ENCODE measurements around the gene DAB1.

DAB1 gene

GRCh38 chr1:57142999-57143398 is 280.9 kb downstream of the DAB1 start:
- TF ChIP-seq CTCF (IDR thresholded peaks at IDR 0.05; ENCODE audit: extremely low read depth, insufficient read depth, missing control alignments): no peak
- in situ Hi-C loops (cut with MboI; ENCODE audit: low pct_unique_long_range_greater_than_20kb, low sequenced_read_pairs, unreplicated experiment): no loop called here

GRCh38 chr1:57142169-57142568 is 281.7 kb downstream of the DAB1 start:
- in situ Hi-C loops (cut with MboI; ENCODE audit: low pct_unique_long_range_greater_than_20kb, low sequenced_read_pairs, unreplicated experiment): no loop called here
- no peak for TF ChIP-seq CTCF (IDR thresholded peaks at IDR 0.05; ENCODE audit: extremely low read depth, insufficient read depth, missing control alignments)
- no peak for DNase-seq (ENCODE audit: low spot score)

More at GRCh38 chr1:57142999-57143398, 280.9 kb downstream of the DAB1 start:
- no peak for DNase-seq (ENCODE audit: low spot score)

- DNase-seq (ENCODE audit: low spot score): no peak
- in situ Hi-C loops (cut with MboI; ENCODE audit: low pct_unique_long_range_greater_than_20kb, low sequenced_read_pairs, unreplicated experiment): no loop called here
- TF ChIP-seq CTCF (IDR thresholded peaks at IDR 0.05; ENCODE audit: extremely low read depth, insufficient read depth, missing control alignments): no peak
Observed at GRCh38 chr1:57138432-57139078, 285.3 kb downstream of the DAB1 start.

- in situ Hi-C loops (cut with MboI; ENCODE audit: low pct_unique_long_range_greater_than_20kb, low sequenced_read_pairs, unreplicated experiment): no loop called here
- TF ChIP-seq CTCF (IDR thresholded peaks at IDR 0.05; ENCODE audit: extremely low read depth, insufficient read depth, missing control alignments): no peak
- peak; percentile 18 for DNase-seq (ENCODE audit: low spot score)
Observed at GRCh38 chr1:57137980-57138379, 285.9 kb downstream of the DAB1 start.

GRCh38 chr1:57134803-57135202 is 289.1 kb downstream of the DAB1 start:
- no peak for TF ChIP-seq CTCF (IDR thresholded peaks at IDR 0.05; ENCODE audit: extremely low read depth, insufficient read depth, missing control alignments)
- no peak for DNase-seq (ENCODE audit: low spot score)
- in situ Hi-C loops (cut with MboI; ENCODE audit: low pct_unique_long_range_greater_than_20kb, low sequenced_read_pairs, unreplicated experiment): no loop called here

GRCh38 chr1:57133686-57134085 is 290.2 kb downstream of the DAB1 start:
- no peak for TF ChIP-seq CTCF (IDR thresholded peaks at IDR 0.05; ENCODE audit: extremely low read depth, insufficient read depth, missing control alignments)
- in situ Hi-C loops (cut with MboI; ENCODE audit: low pct_unique_long_range_greater_than_20kb, low sequenced_read_pairs, unreplicated experiment): no loop called here
- DNase-seq (ENCODE audit: low spot score): no peak

All from GM13977 (cell line).